RWPE2 (cell line): ENCODE measurements around the gene ARHGAP26.

Source experiments
- ATAC-seq: fragments of 200-7000 bp; cut with Tn5 transposase; 3 replicates; pipeline ENCODE4 v1.9.1; 2021; ENCODE audit warnings: low read depth
- DNase-seq: peaks from one replicate; pipeline ENCODE4 v3.0.0-alpha.2; 2020; ENCODE audit warnings: low spot score
- H3K27ac ChIP-seq: fragments of 450-650 bp; 2 replicates; pipeline ENCODE4 v1.5.1; 2017; ENCODE audit warnings: mild to moderate bottlenecking; ENCODE audit not compliant: poor library complexity, severe bottlenecking
- H3K27me3 ChIP-seq: fragments of 250-450 bp; sonication (Bioruptor Pico); 2 replicates; pipeline ENCODE4 v1.5.1; 2021; ENCODE audit warnings: mild to moderate bottlenecking, moderate library complexity; ENCODE audit not compliant: insufficient read depth, poor library complexity, severe bottlenecking
- H3K36me3 ChIP-seq: fragments of 250-450 bp; sonication (Bioruptor Pico); 2 replicates; pipeline ENCODE4 v1.5.1; 2020; ENCODE audit warnings: low read depth, mild to moderate bottlenecking, moderate library complexity
- H3K4me1 ChIP-seq: fragments of 250-450 bp; sonication (Bioruptor Pico); 2 replicates; pipeline ENCODE4 v1.5.1; 2021; ENCODE audit warnings: mild to moderate bottlenecking, moderate library complexity; ENCODE audit not compliant: insufficient read depth, poor library complexity, severe bottlenecking
- H3K4me3 ChIP-seq: fragments of 250-450 bp; sonication (Bioruptor Pico); 2 replicates; pipeline ENCODE4 v1.5.1; 2021; ENCODE audit warnings: mild to moderate bottlenecking, moderate library complexity; ENCODE audit not compliant: severe bottlenecking
- H3K9me3 ChIP-seq: fragments of 250-450 bp; sonication (Bioruptor Pico); 2 replicates; pipeline ENCODE4 v1.5.1; 2021; ENCODE audit warnings: mild to moderate bottlenecking, moderate library complexity; ENCODE audit not compliant: severe bottlenecking
- CTCF ChIP-seq: fragments of 450-650 bp; IDR thresholded peaks from one replicate; pipeline ENCODE4 v1.5.1; 2017; ENCODE audit warnings: mild to moderate bottlenecking, moderate library complexity; ENCODE audit not compliant: poor library complexity, severe bottlenecking

Gene ARHGAP26

GRCh38 chr5:143194206-143194605 lies 424.0 kb downstream of the ARHGAP26 start:
- no peak for TF ChIP-seq CTCF
- Histone ChIP-seq H3K9me3 (peaks cover 6% of the 10 kb centered on the region), H3K36me3 (no peaks in the 10 kb centered on the region), H3K27me3 (no peaks in the 10 kb centered on the region), H3K27ac (no peak overlapping the region), H3K4me3 (no peak overlapping the region), H3K4me1 (peaks cover 21% of the 10 kb centered on the region)
- ATAC-seq: no peak
- DNase-seq: no peak

GRCh38 chr5:143194713-143195112 lies 424.5 kb downstream of the ARHGAP26 start:
- no peak for TF ChIP-seq CTCF
- no peaks in the 10 kb centered on the region for H3K27me3 ChIP-seq
- ATAC-seq (no peak), DNase-seq (no peak)
- H3K36me3 ChIP-seq: no peaks in the 10 kb centered on the region
- peak overlapping the region; percentile 49 for H3K27ac ChIP-seq
- H3K4me1 ChIP-seq: peaks cover 21% of the 10 kb centered on the region
- no peak overlapping the region for H3K4me3 ChIP-seq
- peaks cover 6% of the 10 kb centered on the region for H3K9me3 ChIP-seq

GRCh38 chr5:143195491-143195890 lies 425.3 kb downstream of the ARHGAP26 start:
- no peak for TF ChIP-seq CTCF
- DNase-seq (no peak), ATAC-seq (peak; percentile 67; the same call in 2 of the 3 replicates)

GRCh38 chr5:143196601-143197259 lies 426.6 kb downstream of the ARHGAP26 start:
- DNase-seq: no peak
- Histone ChIP-seq H3K36me3 (no peaks in the 10 kb centered on the region), H3K27me3 (no peaks in the 10 kb centered on the region), H3K9me3 (peaks cover 6% of the 10 kb centered on the region), H3K4me1 (peaks cover 39% of the 10 kb centered on the region), H3K27ac (peak overlapping the region; percentile 20), H3K4me3 (no peak overlapping the region)
- ATAC-seq: no peak
- TF ChIP-seq CTCF: peak; percentile 21

More at GRCh38 chr5:143195491-143195890, 425.3 kb downstream of the ARHGAP26 start:
- Histone ChIP-seq H3K27ac (peak overlapping the region; percentile 49), H3K4me3 (no peak overlapping the region), H3K36me3 (no peaks in the 10 kb centered on the region), H3K9me3 (peaks cover 6% of the 10 kb centered on the region), H3K4me1 (peaks cover 28% of the 10 kb centered on the region), H3K27me3 (no peaks in the 10 kb centered on the region)

GRCh38 chr5:143197260-143197656 lies 427.1 kb downstream of the ARHGAP26 start:
- DNase-seq: no peak
- no peak overlapping the region for H3K4me3 ChIP-seq
- no peak for ATAC-seq
- peaks cover 40% of the 10 kb centered on the region for H3K4me1 ChIP-seq
- H3K36me3 ChIP-seq: no peaks in the 10 kb centered on the region
- peak overlapping the region; percentile 20 for H3K27ac ChIP-seq
- no peaks in the 10 kb centered on the region for H3K27me3 ChIP-seq
- peaks cover 6% of the 10 kb centered on the region for H3K9me3 ChIP-seq
- peak; percentile 15 for TF ChIP-seq CTCF
